Effector memory CD4-positive, alpha-beta T cell (primary cell): ENCODE results near the gene SH3GLB2.

ENCODE experiments used
- DNase-seq, 3 donors: peaks; one replicate each; pipeline ENCODE4 v3.0.0-alpha.2; 2020
- H3K27ac ChIP-seq: 2 replicates; pipeline ENCODE4 v1.7.0; 2013; ENCODE audit warnings: mild to moderate bottlenecking, low read length, moderate library complexity; ENCODE audit not compliant: insufficient read depth, poor library complexity, severe bottlenecking
- H3K27me3 ChIP-seq: replicated peaks from 2 replicates; pipeline ENCODE4 v1.7.0; 2013; ENCODE audit warnings: mild to moderate bottlenecking, low read length; ENCODE audit not compliant: insufficient read depth, control insufficient read depth, poor library complexity, severe bottlenecking
- H3K36me3 ChIP-seq: 2 replicates; pipeline ENCODE4 v1.7.0; 2013; ENCODE audit warnings: mild to moderate bottlenecking, low read length, moderate library complexity; ENCODE audit not compliant: control insufficient read depth, insufficient read depth
- H3K4me1 ChIP-seq: 2 replicates; pipeline ENCODE4 v1.7.0; 2013; ENCODE audit warnings: low read length, mild to moderate bottlenecking; ENCODE audit not compliant: control insufficient read depth, insufficient read depth, poor library complexity, severe bottlenecking
- H3K4me3 ChIP-seq: 2 replicates; pipeline ENCODE4 v1.7.0; 2013; ENCODE audit warnings: low read length, low read depth, mild to moderate bottlenecking; ENCODE audit not compliant: insufficient read depth, poor library complexity, severe bottlenecking
- H3K9me3 ChIP-seq: 2 replicates; pipeline ENCODE4 v1.7.0; 2013; ENCODE audit warnings: mild to moderate bottlenecking, low read length, moderate library complexity; ENCODE audit not compliant: control insufficient read depth

Gene SH3GLB2

DNA sequence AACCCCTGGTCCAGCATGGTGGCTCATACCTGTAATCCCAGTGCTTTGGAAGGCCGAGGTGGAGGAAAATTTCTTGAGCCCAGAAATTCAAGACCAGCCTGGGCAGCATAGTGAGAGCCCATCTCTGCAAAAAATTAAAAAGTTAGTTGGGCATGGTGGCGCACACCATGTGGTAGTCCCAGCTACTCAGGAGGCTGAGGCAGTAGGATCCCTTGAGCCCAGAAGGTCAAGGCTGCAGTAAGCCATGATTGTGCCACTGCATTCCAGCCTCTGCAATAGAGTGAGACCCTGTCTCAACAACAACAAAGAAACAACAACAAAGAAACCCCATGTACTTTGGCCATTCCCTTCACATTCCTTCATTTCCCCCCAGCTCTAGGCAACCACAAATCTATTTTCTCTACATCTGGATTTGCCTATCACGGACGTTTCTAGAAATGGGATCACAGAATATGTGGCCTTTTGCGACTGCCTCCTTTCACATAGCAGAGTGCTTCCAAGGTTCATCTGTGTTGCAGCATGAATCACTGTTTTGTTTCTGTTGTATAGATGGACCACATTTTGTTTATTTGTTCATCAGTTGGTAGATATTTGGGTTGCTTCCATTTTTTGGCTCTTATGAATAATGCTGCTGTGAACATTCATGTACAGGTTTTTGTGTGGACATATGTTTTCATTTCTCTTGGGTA is 26.2 kb upstream of the SH3GLB2 start:
- Histone ChIP-seq H3K4me1 (no peaks in the 10 kb centered on the region), H3K4me3 (no peak overlapping the region), H3K27ac (no peak overlapping the region), H3K9me3 (no peaks in the 10 kb centered on the region), H3K27me3 (no peaks in the 10 kb centered on the region), H3K36me3 (peaks cover 31% of the 10 kb centered on the region)
- DNase-seq, result no peak

DNA sequence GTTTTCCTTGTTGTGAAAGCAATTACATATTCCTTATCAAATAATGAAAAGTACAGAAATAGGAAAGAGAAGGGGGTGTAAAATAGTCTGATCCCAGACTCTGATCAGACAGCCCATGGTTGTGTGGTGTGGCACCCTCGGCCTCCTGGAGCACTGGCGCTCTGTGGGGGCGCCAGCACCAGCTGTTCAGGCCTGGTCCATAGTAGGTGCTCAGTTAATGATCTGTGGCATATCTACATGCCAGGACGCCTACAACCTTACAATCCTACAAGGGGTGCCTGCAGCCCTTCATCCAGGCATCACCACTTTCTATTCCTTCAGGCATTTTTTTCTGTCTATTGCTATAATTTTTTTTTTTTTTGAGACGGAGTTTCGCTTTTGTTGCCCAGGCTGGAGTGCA is 24.9 kb upstream of the SH3GLB2 start:
- Histone ChIP-seq H3K4me3 (no peak overlapping the region), H3K9me3 (no peaks in the 10 kb centered on the region), H3K27me3 (no peaks in the 10 kb centered on the region), H3K4me1 (no peaks in the 10 kb centered on the region), H3K27ac (no peak overlapping the region), H3K36me3 (peaks cover 44% of the 10 kb centered on the region)
- no peak for DNase-seq

DNA sequence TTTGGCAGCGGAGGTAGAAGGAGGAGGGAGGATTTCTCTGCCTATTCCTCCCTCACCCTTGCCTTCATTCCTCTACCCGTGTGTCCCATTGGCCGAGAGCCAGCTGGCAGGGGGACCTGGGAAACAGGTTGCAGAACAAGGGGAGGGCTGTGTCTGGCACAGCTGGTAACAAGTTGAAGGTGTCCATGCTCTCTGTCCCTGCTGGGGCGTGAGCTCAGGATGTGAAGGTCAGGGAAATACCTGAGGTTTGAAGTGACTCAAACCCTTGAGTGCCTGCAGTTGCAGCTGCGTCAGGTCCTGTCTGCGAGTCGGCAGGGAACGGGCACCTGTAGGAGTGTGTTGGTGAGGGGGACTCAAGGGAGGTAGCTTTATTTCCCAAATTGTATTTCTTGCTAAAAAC is 24.5 kb upstream of the SH3GLB2 start:
- H3K27ac ChIP-seq, result no peak overlapping the region
- DNase-seq, result no peak
- H3K36me3 ChIP-seq, result peaks cover 47% of the 10 kb centered on the region
- H3K27me3 ChIP-seq, result no peaks in the 10 kb centered on the region
- no peaks in the 10 kb centered on the region for H3K9me3 ChIP-seq
- H3K4me1 ChIP-seq, result no peaks in the 10 kb centered on the region
- no peak overlapping the region for H3K4me3 ChIP-seq

DNA sequence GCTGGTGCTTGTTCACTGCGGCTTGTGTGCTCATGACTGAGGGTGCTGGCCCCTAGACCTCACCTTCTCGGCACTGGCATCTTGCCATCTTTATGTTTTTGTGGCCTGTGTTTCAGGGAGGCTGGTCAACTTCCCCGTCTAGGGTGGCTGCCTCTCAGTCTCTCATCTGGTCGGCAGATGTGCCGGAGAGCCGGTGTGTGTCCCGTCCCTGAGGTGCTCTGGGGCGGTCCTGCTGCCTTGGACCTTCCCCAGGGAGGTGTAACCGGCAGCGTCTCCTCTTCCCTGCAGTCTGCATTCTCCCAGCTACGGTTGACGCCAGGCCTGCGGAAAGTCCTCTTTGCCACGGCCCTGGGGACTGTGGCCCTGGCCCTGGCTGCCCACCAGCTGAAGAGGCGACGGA is 13.9 kb upstream of the SH3GLB2 start:
- no peak for DNase-seq
- Histone ChIP-seq H3K36me3 (peaks cover 22% of the 10 kb centered on the region), H3K27me3 (no peaks in the 10 kb centered on the region)

DNA sequence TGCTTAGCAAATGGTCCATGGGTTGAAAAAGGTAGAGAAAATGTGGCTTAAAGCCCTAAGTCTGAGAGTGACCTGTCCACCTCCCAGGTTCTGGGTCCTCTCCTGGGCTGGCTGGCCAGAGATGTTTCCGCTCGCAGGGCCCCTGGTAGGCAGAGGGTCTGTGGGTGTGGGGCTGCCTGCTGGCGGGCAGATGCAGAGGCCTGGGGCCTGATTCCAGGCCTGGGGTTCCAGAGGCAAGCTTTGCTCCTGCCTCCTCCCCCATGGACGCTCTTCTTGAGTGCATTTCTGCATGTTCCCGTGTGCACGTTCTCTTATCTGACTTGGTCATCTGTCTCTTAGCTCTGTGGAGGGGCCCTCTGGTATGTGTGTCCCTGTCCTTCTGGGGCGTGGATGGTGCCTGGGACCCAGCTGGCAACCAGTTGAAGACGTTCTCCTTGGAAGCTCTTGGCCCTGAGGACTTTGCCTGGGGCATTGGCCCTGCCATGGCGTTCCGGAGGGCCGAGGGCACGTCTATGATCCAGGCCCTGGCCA is 12.0 kb upstream of the SH3GLB2 start:
- Histone ChIP-seq H3K27ac (no peak overlapping the region), H3K36me3 (peaks cover 22% of the 10 kb centered on the region), H3K4me1 (peaks cover 16% of the 10 kb centered on the region), H3K27me3 (no peaks in the 10 kb centered on the region), H3K4me3 (no peak overlapping the region), H3K9me3 (no peaks in the 10 kb centered on the region)
- no peak for DNase-seq

More for the DNA sequence above, 13.9 kb upstream of the SH3GLB2 start:
- H3K4me3 ChIP-seq, result no peak overlapping the region
- H3K27ac ChIP-seq, result no peak overlapping the region
- no peaks in the 10 kb centered on the region for H3K9me3 ChIP-seq
- peaks cover 16% of the 10 kb centered on the region for H3K4me1 ChIP-seq

DNA sequence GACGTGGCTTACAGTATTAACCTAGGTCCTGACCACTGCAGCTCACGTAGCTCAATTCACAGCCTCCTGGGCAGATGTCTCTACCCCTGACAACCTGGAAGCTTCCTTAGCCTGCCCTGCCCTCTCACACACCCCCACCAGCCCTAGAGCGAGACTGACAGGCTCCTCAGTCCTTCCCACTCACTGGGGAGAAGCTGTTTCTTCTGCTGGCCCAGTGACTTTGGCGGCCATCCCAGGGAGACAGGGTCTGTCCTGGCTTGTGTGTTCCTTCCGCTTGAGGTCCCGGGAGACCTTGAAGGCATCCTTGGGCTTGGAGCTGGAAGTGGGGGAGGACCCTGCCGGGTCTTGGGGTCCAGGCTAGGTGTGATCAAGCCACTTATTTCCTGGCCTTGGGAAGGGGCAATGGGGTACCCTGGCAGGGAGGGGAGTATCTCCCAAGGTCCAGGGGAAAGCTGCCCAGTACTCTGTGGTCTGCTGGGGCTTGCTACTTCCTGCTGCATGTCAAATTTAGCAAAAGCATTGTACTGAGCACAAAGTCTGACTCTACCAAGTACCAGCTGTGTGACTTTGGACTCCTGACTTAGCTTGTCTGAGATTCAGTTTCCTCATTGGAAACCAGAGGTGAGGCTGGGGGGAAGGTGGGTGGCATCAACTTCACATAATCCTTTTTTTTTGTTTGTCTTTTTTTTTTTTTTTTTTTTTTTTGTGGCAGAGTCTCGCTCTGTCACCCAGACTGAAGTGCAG is 10.2 kb upstream of the SH3GLB2 start:
- peak overlapping the region; percentile 29 for H3K4me3 ChIP-seq
- peaks cover 16% of the 10 kb centered on the region for H3K4me1 ChIP-seq
- DNase-seq, result no peak
- H3K9me3 ChIP-seq, result no peaks in the 10 kb centered on the region
- H3K36me3 ChIP-seq, result peaks cover 15% of the 10 kb centered on the region
- H3K27me3 ChIP-seq, result no peaks in the 10 kb centered on the region
- no peak overlapping the region for H3K27ac ChIP-seq

DNA sequence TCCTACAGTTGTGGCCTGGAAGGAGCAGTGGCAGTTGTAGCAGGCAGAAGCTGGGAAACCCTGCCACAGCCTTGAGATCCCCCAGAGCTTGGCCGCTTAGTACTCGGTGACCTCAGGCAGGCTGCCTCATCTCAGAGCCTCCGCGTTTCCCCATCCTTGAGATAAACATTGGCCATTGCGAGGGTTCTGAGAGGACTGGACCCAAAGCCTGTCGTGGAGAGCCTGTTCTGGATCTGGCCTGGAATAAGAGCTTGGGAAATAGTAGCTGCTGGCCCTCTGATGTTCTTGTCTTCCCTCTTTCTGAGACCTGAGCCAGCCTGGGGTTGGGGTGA is 9.6 kb upstream of the SH3GLB2 start:
- Histone ChIP-seq H3K9me3 (no peaks in the 10 kb centered on the region), H3K4me1 (peaks cover 16% of the 10 kb centered on the region), H3K4me3 (peak overlapping the region; percentile 29), H3K36me3 (peaks cover 14% of the 10 kb centered on the region), H3K27me3 (no peaks in the 10 kb centered on the region), H3K27ac (no peak overlapping the region)
- DNase-seq, result no peak

DNA sequence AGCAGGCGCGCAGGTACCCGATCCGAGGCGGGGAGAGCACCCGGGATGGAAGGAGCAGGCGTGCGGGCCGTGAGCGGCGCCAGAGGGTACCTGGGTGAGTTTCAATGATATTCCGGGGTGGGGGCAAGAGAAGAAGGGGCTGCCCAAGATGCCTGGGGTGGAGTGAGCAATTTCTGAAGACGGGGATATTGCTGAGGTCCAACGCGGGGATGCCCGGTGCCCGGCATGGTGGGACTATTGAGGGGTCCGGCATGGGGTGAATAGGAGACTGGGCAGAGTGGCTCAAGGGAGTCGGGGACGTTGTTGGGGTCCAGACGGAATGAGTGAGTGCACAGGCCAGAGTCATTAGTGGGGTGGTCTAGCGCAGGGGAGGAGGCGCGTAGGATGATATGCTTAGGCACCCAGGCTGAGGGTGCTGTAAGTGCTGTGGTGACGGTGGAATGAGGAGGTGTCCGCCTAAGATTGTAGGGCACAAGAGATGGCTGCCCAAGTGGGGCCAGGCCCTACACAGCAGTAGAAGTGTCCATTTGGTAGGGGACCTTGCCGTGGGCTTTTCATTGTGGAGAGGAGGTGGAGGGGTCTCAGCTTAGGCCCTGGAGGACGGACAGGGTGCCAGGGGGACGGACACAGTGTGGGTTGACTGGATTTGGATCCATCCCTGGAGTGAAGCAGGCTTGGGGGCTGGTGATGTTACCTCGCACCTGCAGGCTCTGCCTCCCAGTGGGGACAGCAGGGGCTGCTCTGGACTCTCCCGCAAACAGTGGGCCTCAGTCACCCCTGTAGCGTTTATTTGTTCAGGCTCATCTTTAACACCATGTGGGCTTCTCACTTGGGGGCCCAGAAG is 9.0 kb upstream of the SH3GLB2 start:
- Histone ChIP-seq H3K4me1 (peaks cover 16% of the 10 kb centered on the region), H3K27me3 (no peaks in the 10 kb centered on the region), H3K4me3 (peak overlapping the region; percentile 88), H3K36me3 (peaks cover 8% of the 10 kb centered on the region), H3K9me3 (no peaks in the 10 kb centered on the region), H3K27ac (peak overlapping the region; percentile 63)
- no peak for DNase-seq

DNA sequence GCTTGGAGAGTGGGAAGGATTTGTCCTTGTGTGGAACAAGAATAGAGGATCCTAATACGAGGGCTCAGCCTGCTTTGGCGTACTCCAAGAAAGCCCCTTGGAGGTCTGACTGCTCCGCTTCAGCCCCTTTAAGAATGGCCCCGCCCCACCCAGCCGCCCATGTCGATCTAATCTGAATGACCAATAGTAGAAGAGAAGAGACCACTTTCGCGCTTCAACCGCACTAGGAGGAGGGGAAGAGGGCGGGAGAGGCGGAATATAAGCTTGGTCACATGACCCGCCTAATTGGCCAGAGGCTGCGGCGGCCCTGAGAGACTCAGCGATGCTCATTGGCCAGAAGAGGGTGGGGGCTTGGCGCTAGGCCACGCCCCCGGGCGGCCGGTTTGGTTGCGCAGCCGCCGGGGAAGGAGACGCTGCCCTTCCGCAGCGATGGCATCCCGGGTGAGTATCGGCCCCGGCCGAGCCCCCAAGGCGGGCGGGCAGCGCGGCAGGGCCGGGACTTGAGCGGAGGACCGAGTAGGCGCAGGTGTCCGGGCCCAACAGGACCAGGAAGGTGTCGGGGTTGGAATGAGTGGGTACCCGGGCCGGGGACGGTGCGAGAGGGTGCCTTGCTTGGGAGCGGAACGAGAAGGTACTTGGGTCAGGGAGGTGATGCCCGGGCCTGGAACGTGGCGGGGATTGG is 8.3 kb upstream of the SH3GLB2 start, which contains the start of gene MIGA2:
Gene MIGA2 (plus strand): TSS at position 386 of the 682 bp plus-strand sequence. CDS start 3,969 bp downstream, outside the sequence.
- peak within 1 kb of the TSS; percentile 88 for H3K4me3 ChIP-seq
- no peaks in the 10 kb centered on the region for H3K9me3 ChIP-seq
- H3K36me3 ChIP-seq, result peaks cover under 1% of the 10 kb centered on the region
- peak within 1 kb of the TSS; percentile 63 for H3K27ac ChIP-seq
- peaks cover 16% of the 10 kb centered on the region for H3K4me1 ChIP-seq
- no peaks in the 10 kb centered on the region for H3K27me3 ChIP-seq
- DNase-seq, result peak; percentile 90 to 91 (median 90)
